ENCODE data around the gene ING3.
"Not testable (repeated sequence)": the region's sequence is repeated elsewhere in the genome, so short reads cannot be mapped to it uniquely, and the experiment has no call there.

The ING3 gene

GRCh38 chr7:120949998-120950538, 509 bp upstream of the ING3 start:
- in situ Hi-C loops (cut with MboI; ENCODE audit: low sequenced_read_pairs) = no loop called here

DNA sequence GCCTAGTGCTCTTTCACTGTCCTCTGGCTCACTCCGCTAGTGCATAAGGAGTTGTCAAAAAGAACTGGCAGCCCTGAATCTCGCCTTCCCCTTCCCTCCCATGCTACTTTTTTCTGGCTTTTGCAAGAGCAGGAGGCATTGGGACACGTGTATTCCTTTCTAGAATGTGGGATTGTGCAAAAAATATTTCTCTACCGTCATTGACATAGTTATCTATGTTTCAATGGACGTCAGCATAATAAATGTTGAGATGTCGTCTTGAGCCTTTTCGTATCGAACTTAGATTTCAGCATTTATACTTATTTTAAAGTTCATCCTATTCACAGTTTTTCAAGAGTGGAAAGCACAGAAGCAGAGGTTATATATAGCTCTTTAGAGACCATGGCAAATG, 727 bp downstream of the ING3 start:
- in situ Hi-C loops (cut with MboI; ENCODE audit: low sequenced_read_pairs) = no loop called here

- in situ Hi-C loops (cut with MboI; ENCODE audit: low sequenced_read_pairs) = no loop called here
These were observed 1.2 kb downstream of the ING3 start for GRCh38 chr7:120951826-120952225.

DNA sequence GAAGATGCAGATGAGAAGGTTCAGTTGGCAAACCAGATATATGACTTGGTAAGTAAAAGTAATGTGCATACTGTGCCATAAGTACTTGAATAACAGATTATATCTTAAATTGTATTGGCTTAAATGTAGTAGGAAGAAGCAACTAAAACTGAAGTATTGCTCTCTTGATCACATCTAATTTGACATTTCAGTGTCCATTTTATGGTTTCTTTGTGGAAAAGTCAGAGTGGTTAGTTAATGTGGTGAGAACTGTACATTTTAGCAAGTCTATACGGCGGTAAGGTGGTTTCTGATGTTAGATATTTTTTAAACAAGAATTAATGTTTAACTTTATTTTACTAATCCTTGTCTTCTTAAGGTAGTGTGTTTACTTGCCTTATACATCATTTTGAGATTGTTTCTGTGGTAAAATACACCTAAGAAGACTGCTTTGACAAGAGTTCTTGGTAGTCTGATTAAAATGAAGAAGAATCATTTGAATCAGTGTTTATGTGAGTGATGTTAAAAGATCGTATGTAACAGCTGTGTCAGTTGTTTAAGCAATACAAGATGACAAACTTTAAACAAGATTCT, 5.1 kb downstream of the ING3 start:
- in situ Hi-C loops (cut with MboI; ENCODE audit: low sequenced_read_pairs) = no loop called here

- in situ Hi-C loops (cut with MboI; ENCODE audit: low sequenced_read_pairs) = no loop called here
These were observed 9.4 kb downstream of the ING3 start for GRCh38 chr7:120959929-120960484.

- in situ Hi-C loops (cut with MboI; ENCODE audit: low sequenced_read_pairs) = no loop called here
These were observed 10.1 kb downstream of the ING3 start for GRCh38 chr7:120960714-120961113.

- in situ Hi-C loops (cut with MboI; ENCODE audit: low sequenced_read_pairs) = no loop called here
These were observed 11.1 kb downstream of the ING3 start for GRCh38 chr7:120961638-120962173.

- in situ Hi-C loops (cut with MboI; ENCODE audit: low sequenced_read_pairs) = no loop called here
These were observed 13.5 kb downstream of the ING3 start for GRCh38 chr7:120964088-120964487.

DNA sequence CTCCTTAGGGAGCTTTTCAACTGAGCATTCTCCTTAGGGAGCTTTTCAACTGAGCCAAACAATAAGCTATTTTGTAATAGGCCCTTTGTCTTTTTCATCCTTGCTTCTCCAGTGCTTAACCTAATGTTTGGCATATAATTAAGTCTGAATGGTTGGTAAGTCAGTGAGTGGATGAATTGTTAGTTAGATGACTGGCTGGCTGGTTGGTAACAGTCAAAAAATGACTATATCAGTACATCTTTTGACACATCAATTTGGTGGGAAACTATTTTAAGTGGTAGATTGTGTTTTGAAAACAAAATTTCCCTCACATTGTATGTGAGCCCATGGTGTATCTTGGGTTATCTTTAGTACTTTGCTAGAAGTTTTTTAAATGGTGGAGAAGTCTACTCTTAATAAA, 16.4 kb downstream of the ING3 start:
- in situ Hi-C loops (cut with MboI; ENCODE audit: low sequenced_read_pairs) = no loop called here

GRCh38 chr7:120973849-120974248, 23.3 kb downstream of the ING3 start:
- in situ Hi-C loops (cut with MboI; ENCODE audit: low sequenced_read_pairs) = no loop called here

DNA sequence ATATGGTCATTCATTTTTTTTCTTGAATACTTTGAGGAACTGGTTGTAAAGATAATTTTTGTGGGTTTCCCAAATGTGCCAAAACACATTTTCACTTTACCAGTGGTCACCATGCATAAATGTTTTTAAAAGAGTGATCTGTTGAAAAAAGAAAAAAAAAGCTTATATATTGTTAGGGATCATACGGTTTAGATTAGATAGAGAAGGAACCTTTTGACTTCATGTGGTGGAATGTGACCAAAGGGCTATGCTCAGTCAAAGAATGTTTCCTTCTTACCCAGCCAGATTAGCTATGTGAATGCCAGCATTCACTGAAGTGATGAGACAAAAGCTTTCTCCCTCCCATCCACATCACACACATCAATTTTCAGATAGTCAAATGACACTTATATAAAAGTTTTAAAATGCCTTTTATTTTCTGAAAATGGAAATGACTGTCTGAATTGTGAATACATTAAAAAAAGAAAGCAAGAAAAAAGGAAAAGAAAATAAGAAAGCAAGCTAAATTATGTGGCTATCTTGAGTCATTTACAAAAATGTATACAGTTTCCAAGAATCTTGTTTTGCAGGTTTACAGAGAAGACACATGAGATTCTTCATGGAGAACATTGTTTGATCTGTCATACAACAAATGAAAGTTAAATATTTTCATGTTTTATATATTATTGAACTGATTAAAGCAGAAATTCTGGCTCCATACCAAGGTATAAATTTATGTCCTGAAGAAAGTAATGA, 29.4 kb downstream of the ING3 start:
- in situ Hi-C loops (cut with MboI; ENCODE audit: low sequenced_read_pairs) = no loop called here

DNA sequence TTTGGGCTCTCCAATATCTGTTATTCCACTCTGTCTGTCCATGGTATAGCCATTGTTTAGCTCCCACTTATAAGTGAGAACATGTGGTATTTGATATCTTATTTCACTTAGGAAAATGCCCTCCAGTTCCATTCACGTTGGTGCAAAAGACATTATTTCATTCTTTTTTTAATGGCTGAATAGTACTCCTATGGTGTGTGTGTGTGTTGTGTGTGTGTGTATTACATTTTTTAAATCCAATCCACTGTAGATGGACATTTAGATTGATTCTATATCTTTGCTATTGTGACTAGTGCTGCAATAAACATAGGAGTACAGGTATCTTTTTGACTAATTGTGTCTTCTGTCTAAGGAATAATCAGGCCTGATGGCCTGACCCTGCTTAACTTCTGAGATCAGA, 30.5 kb downstream of the ING3 start:
- in situ Hi-C loops (cut with MboI; ENCODE audit: low sequenced_read_pairs) = no loop called here

- in situ Hi-C loops (cut with MboI; ENCODE audit: low sequenced_read_pairs) = no loop called here
These were observed 31.5 kb downstream of the ING3 start for GRCh38 chr7:120981888-120982615.

DNA sequence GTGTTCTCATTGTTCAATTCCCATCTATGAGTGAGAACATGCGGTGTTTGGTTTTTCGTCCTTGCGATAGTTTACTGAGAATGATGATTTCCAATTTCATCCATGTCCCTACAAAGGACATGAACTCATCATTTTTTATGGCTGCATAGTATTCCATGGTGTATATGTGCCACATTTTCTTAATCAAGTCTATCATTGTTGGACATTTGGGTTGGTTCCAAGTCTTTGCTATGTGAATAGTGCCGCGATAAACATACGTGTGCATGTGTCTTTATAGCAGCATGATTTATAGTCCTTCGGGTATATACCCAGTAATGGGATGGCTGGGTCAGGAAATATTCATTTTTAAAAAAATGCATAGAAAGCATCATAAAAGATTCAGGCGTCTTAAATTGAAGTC, 33.0 kb downstream of the ING3 start:
- in situ Hi-C loops (cut with MboI; ENCODE audit: low sequenced_read_pairs) = not testable (repeated sequence)

DNA sequence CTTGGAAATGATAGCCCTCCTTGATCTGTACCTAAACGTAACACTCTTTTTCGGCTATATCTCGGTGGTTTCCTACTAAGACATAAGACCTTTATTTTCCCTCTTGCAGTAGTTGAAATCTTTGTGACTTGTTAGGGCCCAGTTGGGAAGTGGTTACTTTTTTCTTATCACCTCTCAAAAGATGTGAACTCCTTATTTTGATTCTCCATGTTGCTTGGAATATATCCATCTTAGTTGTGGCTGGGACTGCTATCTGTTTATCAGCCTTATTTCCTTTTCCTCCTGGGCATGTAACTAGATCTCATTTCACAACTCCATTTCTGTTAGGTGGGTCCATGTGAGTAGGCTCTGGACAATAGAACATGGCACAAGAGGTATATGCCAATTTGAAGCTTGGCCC, 33.8 kb downstream of the ING3 start:
- in situ Hi-C loops (cut with MboI; ENCODE audit: low sequenced_read_pairs) = no loop called here

DNA sequence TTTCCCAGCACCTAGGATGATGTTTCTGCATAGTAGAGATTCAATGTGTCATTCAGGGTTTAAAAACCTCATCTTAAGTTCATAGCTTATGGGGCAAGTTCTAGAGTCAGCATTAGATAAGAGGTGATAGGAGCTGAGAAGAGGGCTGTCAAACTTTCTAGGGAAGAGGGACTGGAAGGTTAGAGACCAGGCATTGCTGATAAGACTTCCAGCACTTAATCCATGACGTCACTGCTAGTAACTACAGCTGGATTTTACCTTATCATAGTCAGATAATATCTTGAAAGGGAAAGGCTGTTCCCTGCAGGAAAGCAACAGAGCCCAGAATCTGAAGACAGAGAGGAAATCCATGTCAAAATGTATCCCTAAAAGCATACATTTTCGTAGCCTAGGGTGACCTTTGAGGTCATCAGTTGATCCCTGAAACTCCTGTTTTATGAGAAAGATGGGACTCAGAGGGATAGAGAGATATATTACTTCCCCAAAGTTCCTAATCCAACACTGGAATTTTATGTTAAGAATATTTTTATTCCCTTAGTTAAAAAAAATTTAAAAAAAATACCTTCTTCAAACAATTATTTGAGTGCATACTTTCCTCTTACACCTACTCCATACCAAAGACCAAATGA, 34.7 kb downstream of the ING3 start:
- in situ Hi-C loops (cut with MboI; ENCODE audit: low sequenced_read_pairs) = no loop called here

GRCh38 chr7:120985839-120986238, 35.3 kb downstream of the ING3 start:
- in situ Hi-C loops (cut with MboI; ENCODE audit: low sequenced_read_pairs) = no loop called here

GRCh38 chr7:120986650-120987049, 36.1 kb downstream of the ING3 start:
- in situ Hi-C loops (cut with MboI; ENCODE audit: low sequenced_read_pairs) = no loop called here

- in situ Hi-C loops (cut with MboI; ENCODE audit: low sequenced_read_pairs) = no loop called here
These were observed 36.7 kb downstream of the ING3 start for GRCh38 chr7:120987280-120987679.

DNA sequence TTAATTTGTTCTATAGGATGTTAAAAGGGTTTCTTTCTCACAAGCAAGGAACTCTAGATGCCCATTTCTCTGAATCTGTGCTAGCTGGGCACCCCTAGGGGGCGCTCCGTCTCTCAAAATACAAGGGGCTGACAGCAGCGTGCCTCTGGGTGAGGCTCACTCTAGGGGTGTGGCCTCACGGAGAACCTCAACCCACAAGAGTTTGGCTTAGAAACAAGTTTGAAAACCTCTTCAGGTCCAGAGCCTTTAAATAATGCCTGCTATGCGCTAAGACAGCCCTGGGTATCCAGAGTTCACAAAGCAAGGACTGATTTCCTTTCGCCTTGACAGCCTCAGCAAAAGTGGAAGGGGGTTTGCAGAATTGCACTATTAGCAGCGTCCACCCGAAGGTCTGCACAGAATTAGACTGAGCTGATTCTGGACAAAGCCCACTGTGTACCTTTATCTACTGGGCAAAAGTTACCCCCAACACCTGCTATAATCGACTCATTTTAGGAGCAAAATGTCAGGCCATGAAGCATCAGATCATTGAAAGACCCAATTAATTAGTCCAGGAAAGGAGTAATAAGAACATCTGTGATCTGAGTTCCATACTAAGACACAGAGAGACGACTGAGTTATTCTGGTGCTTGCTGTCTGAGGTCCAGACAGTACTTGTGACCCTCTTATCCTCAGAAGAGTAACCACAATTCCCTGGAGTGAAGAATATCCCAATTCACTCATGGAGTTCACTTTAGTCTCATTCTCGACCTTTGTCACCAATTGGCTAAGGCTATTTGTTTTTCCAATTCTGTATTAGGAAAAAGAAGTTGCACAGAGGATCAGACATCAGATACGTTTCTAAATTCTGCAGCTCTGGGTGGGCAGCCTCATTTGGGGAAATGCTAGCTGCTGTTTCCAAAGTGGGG, 37.4 kb downstream of the ING3 start:
- in situ Hi-C loops (cut with MboI; ENCODE audit: low sequenced_read_pairs) = no loop called here
